Panc1 (cell line): ENCODE results near the gene ANHX.

ENCODE experiments used
- POLR2AphosphoS5 ChIP-seq: IDR thresholded peaks from 2 replicates; pipeline ENCODE4 v1.6.1; 2012; ENCODE audit warnings: mild to moderate bottlenecking, low read depth, low read length, moderate library complexity
- SIN3A ChIP-seq: IDR thresholded peaks from 2 replicates; pipeline ENCODE4 v1.6.1; 2012; ENCODE audit warnings: low read depth, mild to moderate bottlenecking, low read length, moderate library complexity, borderline replicate concordance; ENCODE audit not compliant: insufficient read depth
- TF ChIP-seq, protein P1 (sequence below), 2 experiments: IDR thresholded peaks; 2 replicates each; pipeline ENCODE4 v1.6.1; 2011 to 2012; ENCODE audit warnings: low read depth in 2 of 2, control low read depth in 1 of 2, low read length in 1 of 2, mild to moderate bottlenecking in 1 of 2, moderate library complexity in 1 of 2; ENCODE audit not compliant: insufficient read depth in 1 of 2
- TF ChIP-seq, protein P2 (sequence below): fragments of 450-650 bp; IDR thresholded peaks from 2 replicates; pipeline ENCODE4 v1.5.1; 2017; ENCODE audit warnings: mild to moderate bottlenecking

- TF ChIP-seq, protein P1, sequence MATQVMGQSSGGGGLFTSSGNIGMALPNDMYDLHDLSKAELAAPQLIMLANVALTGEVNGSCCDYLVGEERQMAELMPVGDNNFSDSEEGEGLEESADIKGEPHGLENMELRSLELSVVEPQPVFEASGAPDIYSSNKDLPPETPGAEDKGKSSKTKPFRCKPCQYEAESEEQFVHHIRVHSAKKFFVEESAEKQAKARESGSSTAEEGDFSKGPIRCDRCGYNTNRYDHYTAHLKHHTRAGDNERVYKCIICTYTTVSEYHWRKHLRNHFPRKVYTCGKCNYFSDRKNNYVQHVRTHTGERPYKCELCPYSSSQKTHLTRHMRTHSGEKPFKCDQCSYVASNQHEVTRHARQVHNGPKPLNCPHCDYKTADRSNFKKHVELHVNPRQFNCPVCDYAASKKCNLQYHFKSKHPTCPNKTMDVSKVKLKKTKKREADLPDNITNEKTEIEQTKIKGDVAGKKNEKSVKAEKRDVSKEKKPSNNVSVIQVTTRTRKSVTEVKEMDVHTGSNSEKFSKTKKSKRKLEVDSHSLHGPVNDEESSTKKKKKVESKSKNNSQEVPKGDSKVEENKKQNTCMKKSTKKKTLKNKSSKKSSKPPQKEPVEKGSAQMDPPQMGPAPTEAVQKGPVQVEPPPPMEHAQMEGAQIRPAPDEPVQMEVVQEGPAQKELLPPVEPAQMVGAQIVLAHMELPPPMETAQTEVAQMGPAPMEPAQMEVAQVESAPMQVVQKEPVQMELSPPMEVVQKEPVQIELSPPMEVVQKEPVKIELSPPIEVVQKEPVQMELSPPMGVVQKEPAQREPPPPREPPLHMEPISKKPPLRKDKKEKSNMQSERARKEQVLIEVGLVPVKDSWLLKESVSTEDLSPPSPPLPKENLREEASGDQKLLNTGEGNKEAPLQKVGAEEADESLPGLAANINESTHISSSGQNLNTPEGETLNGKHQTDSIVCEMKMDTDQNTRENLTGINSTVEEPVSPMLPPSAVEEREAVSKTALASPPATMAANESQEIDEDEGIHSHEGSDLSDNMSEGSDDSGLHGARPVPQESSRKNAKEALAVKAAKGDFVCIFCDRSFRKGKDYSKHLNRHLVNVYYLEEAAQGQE (IDR thresholded peaks at IDR 0.05; ENCODE audit: insufficient read depth in 1 of 2, low read depth in 2 of 2, low read length in 1 of 2): no peak
- TF ChIP-seq, protein P2, sequence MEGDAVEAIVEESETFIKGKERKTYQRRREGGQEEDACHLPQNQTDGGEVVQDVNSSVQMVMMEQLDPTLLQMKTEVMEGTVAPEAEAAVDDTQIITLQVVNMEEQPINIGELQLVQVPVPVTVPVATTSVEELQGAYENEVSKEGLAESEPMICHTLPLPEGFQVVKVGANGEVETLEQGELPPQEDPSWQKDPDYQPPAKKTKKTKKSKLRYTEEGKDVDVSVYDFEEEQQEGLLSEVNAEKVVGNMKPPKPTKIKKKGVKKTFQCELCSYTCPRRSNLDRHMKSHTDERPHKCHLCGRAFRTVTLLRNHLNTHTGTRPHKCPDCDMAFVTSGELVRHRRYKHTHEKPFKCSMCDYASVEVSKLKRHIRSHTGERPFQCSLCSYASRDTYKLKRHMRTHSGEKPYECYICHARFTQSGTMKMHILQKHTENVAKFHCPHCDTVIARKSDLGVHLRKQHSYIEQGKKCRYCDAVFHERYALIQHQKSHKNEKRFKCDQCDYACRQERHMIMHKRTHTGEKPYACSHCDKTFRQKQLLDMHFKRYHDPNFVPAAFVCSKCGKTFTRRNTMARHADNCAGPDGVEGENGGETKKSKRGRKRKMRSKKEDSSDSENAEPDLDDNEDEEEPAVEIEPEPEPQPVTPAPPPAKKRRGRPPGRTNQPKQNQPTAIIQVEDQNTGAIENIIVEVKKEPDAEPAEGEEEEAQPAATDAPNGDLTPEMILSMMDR: no peak
- TF ChIP-seq SIN3A: no peak
- no peak for TF ChIP-seq POLR2AphosphoS5
Observed at GRCh38 chr12:133215724-133216123, 20.0 kb downstream of the ANHX start.
